ENCODE data around the gene AFAP1L2.

AFAP1L2 gene

DNA sequence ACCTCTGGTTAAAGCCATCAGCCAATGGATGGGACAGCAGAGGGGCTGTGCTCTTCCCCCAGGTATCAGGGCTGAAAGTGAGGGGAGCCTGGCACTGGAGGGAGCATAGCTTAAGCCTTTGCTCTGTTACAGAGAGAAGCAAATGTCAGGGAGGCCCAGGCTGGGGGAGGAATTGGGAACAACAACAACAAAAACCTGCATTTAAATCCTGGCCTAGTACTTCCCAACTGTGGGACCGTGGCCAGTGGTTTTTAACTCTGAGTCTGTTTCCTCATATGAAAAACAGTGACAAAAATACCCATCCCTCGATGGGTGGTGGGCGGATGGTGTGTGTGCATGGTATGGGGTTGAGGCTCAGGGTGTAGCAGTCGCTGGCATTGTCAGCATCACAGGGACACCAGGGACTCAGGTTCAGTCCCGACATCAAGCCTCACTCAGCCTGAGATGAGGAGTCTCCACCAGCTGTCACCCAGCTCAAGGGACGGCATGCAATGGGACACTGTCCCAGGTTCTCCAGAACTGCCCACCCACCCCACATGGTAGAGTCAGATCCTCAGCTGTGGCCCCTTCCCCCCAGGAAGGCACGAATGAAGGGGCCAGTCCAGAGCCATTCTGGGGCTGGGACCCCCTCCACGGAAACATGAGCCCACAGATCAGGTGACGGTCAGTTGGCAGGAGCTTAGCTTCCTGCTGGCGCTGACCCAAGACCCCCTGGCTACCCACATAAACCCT, 74.5 kb downstream of the AFAP1L2 start:
- TF ChIP-seq, protein P1, sequence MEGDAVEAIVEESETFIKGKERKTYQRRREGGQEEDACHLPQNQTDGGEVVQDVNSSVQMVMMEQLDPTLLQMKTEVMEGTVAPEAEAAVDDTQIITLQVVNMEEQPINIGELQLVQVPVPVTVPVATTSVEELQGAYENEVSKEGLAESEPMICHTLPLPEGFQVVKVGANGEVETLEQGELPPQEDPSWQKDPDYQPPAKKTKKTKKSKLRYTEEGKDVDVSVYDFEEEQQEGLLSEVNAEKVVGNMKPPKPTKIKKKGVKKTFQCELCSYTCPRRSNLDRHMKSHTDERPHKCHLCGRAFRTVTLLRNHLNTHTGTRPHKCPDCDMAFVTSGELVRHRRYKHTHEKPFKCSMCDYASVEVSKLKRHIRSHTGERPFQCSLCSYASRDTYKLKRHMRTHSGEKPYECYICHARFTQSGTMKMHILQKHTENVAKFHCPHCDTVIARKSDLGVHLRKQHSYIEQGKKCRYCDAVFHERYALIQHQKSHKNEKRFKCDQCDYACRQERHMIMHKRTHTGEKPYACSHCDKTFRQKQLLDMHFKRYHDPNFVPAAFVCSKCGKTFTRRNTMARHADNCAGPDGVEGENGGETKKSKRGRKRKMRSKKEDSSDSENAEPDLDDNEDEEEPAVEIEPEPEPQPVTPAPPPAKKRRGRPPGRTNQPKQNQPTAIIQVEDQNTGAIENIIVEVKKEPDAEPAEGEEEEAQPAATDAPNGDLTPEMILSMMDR (conservative IDR thresholded peaks at IDR 0.05; ENCODE audit: low read depth, low read length): no peak
- no peak for DNase-seq (ENCODE audit: low read depth)
- H3K4me3 ChIP-seq (ENCODE audit: low read length): no peak overlapping the region

DNA sequence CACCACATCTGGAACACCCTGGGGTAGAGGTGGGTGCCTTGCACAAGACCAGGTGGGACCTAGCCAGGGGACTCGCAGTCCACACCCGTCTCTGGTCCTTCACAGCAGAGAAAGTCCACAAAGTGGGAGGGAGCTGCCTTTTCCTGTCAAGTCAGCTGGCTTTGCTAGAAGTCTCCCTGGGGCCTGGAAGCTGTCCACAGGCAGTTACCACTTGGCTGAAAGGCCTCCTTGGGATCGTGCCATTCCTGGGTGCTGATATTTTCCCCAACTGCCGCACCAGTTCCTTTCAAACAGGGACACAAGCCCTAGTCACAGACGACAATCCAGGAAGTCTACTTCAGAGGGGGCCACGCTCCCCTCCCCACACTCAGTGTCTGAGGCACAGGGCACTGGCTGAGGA, 75.4 kb downstream of the AFAP1L2 start:
- H3K4me3 ChIP-seq (ENCODE audit: low read length): no peak overlapping the region
- TF ChIP-seq, protein P1 (conservative IDR thresholded peaks at IDR 0.05; ENCODE audit: low read depth, low read length): no peak
- DNase-seq (ENCODE audit: low read depth): no peak

DNA sequence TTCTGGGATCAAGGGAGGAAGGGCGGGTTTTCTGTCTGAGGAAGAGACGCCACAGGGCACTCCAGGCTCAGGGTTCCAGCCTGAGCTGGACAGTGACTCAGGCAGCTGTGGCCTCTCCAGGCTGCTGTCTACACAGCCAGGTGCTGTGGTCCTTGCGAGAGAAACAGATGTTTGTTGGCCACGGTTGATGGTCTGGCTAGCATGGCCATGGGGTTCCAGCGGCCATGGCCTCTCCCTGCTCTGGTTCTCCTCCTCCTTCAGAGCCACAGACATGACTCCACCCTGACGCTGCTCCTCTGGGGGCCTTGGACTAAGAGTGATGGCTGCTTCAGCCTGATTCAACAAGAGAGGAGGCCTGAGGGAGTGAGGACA, 75.9 kb downstream of the AFAP1L2 start:
- no peak overlapping the region for H3K4me3 ChIP-seq (ENCODE audit: low read length)
- DNase-seq (ENCODE audit: low read depth): no peak
- TF ChIP-seq, protein P1 (conservative IDR thresholded peaks at IDR 0.05; ENCODE audit: low read depth, low read length): no peak

DNA sequence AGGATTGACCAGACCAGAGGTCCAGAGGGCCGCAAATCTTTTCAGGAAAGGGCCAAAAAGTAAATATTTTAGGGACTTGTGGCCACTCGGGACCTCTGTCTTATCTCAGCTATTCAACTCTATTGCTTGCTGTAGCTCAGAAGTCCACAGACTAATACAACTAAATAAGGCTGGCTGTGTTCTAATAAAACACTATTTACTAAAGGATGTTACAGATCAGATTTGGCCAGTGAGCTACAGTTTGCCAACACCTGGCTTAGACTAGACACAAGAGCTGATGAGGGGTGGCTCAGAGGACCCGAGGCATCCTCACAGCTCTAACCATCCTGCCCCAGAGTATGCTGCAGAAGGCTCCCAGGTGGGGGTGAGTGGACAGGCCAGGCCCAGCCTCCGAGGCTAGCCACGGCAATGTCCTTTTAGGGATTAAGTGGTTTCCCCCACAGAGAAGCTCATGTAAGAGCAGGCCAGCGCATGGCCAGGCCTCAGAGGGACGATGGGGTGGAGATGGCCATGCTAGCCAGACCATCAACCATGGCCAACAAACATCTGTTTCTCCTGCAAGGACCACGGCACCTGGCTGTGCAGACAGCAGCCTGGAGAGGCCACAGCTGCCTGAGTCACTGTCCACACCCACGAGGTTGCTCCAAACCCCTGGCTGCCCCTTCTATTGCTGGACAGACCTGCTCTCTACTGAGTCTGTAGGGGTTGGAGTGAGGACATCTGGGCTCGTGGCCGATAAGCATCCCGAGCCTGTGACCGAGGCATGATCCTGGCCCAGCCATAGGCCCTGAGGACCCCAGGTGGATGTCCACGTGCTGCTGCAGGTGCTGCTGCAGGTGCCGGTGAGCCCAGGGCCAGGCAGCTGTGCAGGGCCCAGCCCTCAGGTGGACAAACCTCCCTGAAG, 76.5 kb downstream of the AFAP1L2 start:
- no peak overlapping the region for H3K4me3 ChIP-seq (ENCODE audit: low read length)
- no peak for DNase-seq (ENCODE audit: low read depth)
- TF ChIP-seq, protein P1 (conservative IDR thresholded peaks at IDR 0.05; ENCODE audit: low read depth, low read length): no peak

DNA sequence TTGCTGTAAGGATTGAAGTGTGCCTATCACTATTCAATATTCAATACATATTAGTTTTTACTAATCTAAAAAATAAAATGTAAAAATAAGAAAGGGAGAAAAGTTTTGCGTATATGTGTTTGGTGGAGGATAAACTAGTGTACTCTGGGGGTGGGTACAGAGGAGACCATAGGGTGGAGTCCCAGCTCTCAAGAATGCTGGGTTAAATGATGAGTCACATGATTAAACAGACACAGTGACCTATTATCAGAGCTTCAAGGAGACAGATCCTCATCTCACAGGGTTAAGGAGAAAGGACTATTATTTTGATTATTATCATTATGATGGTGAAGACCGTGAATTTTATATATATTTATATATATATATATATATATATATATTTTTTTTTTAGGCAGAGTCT, 77.5 kb downstream of the AFAP1L2 start:
- TF ChIP-seq, protein P1 (conservative IDR thresholded peaks at IDR 0.05; ENCODE audit: low read depth, low read length): no peak
- no peak for DNase-seq (ENCODE audit: low read depth)
- no peak overlapping the region for H3K4me3 ChIP-seq (ENCODE audit: low read length)

DNA sequence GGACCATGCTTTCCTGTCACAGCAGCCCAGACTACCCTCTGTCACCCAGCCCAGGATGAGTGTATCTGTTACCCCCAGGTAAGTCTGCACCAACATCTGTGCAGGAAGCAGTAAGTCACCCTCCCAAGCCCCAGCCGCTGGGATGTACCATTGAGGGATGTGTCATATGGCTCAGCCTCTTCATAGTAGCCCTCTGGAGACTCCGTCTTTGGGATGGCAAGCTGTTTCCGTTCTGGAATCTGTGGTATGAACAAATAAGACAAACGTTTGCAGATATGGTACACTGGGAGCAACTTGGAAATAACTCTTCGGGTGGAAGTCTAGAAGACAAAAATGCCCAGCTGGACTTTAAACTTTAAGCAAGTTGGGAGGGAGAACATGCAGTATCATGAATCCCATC, 81.3 kb downstream of the AFAP1L2 start:
- TF ChIP-seq, protein P1 (conservative IDR thresholded peaks at IDR 0.05; ENCODE audit: low read depth, low read length): no peak
- H3K4me3 ChIP-seq (ENCODE audit: low read length): no peak overlapping the region
- DNase-seq (ENCODE audit: low read depth): no peak
